PC-3 (cell line): ENCODE measurements around the gene PLSCR4.

Experiments
- CTCF ChIP-seq: fragments of 300-600 bp; sonication (generic); conservative IDR thresholded peaks from 2 replicates; pipeline ENCODE4 v1.5.1; 2017; ENCODE audit warnings: antibody characterized with exemption, low read depth, mild to moderate bottlenecking, low read length
- EZH2phosphoT487 ChIP-seq: fragments of 300-600 bp; sonication (generic); IDR thresholded peaks from 2 replicates; pipeline ENCODE4 v1.6.1; 2018; ENCODE audit warnings: mild to moderate bottlenecking, antibody characterized with exemption, low read length, borderline replicate concordance

DNA sequence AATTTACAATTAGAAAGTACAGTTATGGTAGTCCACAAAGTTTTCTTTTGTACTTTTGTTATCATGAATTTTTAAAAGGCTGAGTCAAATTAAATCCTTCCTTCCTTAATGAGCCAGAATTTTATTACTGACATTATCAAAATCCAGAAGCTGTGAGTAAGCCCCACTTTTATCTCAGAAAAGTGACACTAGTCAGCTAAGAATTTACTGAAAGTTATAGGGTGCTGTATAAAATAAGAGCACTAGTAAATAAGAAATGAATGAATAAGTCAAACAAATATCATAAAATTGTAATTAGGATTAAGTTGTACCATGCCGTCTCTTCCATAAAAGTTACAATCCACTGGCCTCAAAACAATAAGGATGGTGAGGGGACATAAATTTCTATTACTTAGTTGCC is 105.3 kb downstream of the PLSCR4 start:
- no peak for TF ChIP-seq CTCF
- TF ChIP-seq EZH2phosphoT487: no peak
